AG04450 (cell line): ENCODE measurements around the gene GNAS-AS1. TPM values are rescaled to one million over a fixed set of nuclear protein-coding genes. Genes with fewer than 3 reads are reported as not detected.

ENCODE experiments used
- CTCF ChIA-PET: fragments of 300-600, 350-600 bp; formaldehyde crosslinking; extraction: SDS; loops from one replicate; lab custom pipeline; 2022; ENCODE audit warnings: antibody characterized with exemption, inconsistent platforms; lab: Charles Lee
- POLR2A ChIA-PET: fragments of 350-600 bp; formaldehyde crosslinking; extraction: SDS; loops from one replicate; lab custom pipeline; 2021; ENCODE audit warnings: antibody characterized with exemption, inconsistent platforms; lab: Yijun Ruan, JAX
- DNase-seq: peaks from one replicate; pipeline ENCODE4 v3.0.0-alpha.2; 2011; ENCODE audit warnings: low read depth, low spot score
- H3K27ac ChIP-seq: one replicate; pipeline ENCODE4 v1.5.1; 2012; ENCODE audit warnings: low read depth, low read length, control low read depth
- H3K27me3 ChIP-seq: one replicate; pipeline ENCODE4 v1.6.0; 2012; ENCODE audit warnings: low read length; ENCODE audit not compliant: control insufficient read depth, insufficient read depth
- H3K4me3 ChIP-seq: 2 replicates; pipeline ENCODE4 v1.5.1; 2011; ENCODE audit warnings: mild to moderate bottlenecking, low read depth, low read length, control low read depth
- H3K9me3 ChIP-seq: 2 replicates; pipeline ENCODE4 v1.5.1; 2012; ENCODE audit warnings: low read length; ENCODE audit not compliant: control insufficient read depth, insufficient read depth
- CTCF ChIP-seq: IDR thresholded peaks from 2 replicates; pipeline ENCODE4 v1.5.1; 2011; ENCODE audit warnings: low read depth, low read length, control low read depth, inconsistent platforms
- polyA plus RNA-seq: library from polyadenylated mRNA; depleted of rRNA; stranded (reverse); fragments of >200 nt; gene quantifications from 2 replicates; pipeline ENCODE4 v1.2.3, GENCODE V29; 2011

Gene GNAS-AS1
- polyA plus RNA-seq, 1 experiment: 0.52 TPM

GRCh38 chr20:58877976-58878360 lies 27.3 kb upstream of the GNAS-AS1 start:
- H3K9me3 ChIP-seq: no peaks in the 10 kb centered on the region
- H3K27ac ChIP-seq: no peak overlapping the region
- no peak for DNase-seq
- POLR2A ChIA-PET: no interaction called here
- no peak for TF ChIP-seq CTCF
- peaks cover 11% of the 10 kb centered on the region for H3K27me3 ChIP-seq
- no peak overlapping the region for H3K4me3 ChIP-seq
- CTCF ChIA-PET: interaction anchor here (1.9 kb wide), 1 partner anchor 345 kb away, joined by 9 read pairs; no protein-coding TSS in a partner anchor

- no peaks in the 10 kb centered on the region for H3K9me3 ChIP-seq
- POLR2A ChIA-PET: interaction anchor here (0.7 kb wide), 1 partner anchor 240 kb away, joined by 4 read pairs; no protein-coding TSS in a partner anchor
Observed at GRCh38 chr20:58877050-58877975, 26.6 kb upstream of the GNAS-AS1 start.

GRCh38 chr20:58876437-58876836 lies 25.7 kb upstream of the GNAS-AS1 start:
- ChIA-PET CTCF (interaction anchor here (1.7 kb wide), 1 partner anchor 10 kb away, joined by 4 read pairs; no protein-coding TSS in a partner anchor), POLR2A (interaction anchor here (0.7 kb wide), 1 partner anchor 241 kb away, joined by 4 read pairs; no protein-coding TSS in a partner anchor)
- Histone ChIP-seq H3K9me3 (peaks cover 3% of the 10 kb centered on the region; the same call in 1 of the 2 replicates), H3K27me3 (peaks cover 11% of the 10 kb centered on the region), H3K4me3 (no peak overlapping the region), H3K27ac (no peak overlapping the region)
- no peak for DNase-seq
- no peak for TF ChIP-seq CTCF

More at GRCh38 chr20:58877050-58877975, 26.6 kb upstream of the GNAS-AS1 start:
- CTCF ChIA-PET: interaction anchor here (1.7 to 1.9 kb wide), 2 partner anchors 10 to 345 kb away, joined by 4 to 9 read pairs; no protein-coding TSS in a partner anchor
- peaks cover 11% of the 10 kb centered on the region for H3K27me3 ChIP-seq
- no peak for TF ChIP-seq CTCF
- no peak for DNase-seq
- no peak overlapping the region for H3K4me3 ChIP-seq
- H3K27ac ChIP-seq: no peak overlapping the region

- CTCF ChIA-PET: interaction anchor here (0.6 to 1.7 kb wide), 2 partner anchors 9 to 212 kb away, joined by 4 read pairs; no protein-coding TSS in a partner anchor
- H3K9me3 ChIP-seq: peaks cover 3% of the 10 kb centered on the region; the same call in 1 of the 2 replicates
- no peak overlapping the region for H3K27ac ChIP-seq
- peaks cover 11% of the 10 kb centered on the region for H3K27me3 ChIP-seq
- POLR2A ChIA-PET: no interaction called here
- H3K4me3 ChIP-seq: no peak overlapping the region
- TF ChIP-seq CTCF: no peak
- no peak for DNase-seq
Observed at GRCh38 chr20:58875541-58876134, 24.9 kb upstream of the GNAS-AS1 start.
